LHCN-M2 (cell line): ENCODE measurements around the gene BTG3. TPM values are rescaled to one million over a fixed set of nuclear protein-coding genes. Genes with fewer than 3 reads are reported as not detected.

Experiments used
- total RNA-seq: library from RNA; depleted of rRNA; stranded (reverse); fragments of >200 nt; gene quantifications from 2 replicates; pipeline ENCODE4 v1.2.3, GENCODE V29; 2014; rRNA removed

The BTG3 gene
- total RNA-seq, 1 experiment from 2014 or later, result 65.4 TPM

Other genes with a start within 250 kb of the BTG3 start
- not detected in 2 replicates for gene CXADR, start 99.9 kb downstream of the BTG3 start, total RNA-seq
- 5.8 and 8.0 TPM in 2 replicates for gene C21orf91, start 206.5 kb upstream of the BTG3 start, total RNA-seq